ENCODE data around the gene SLC9A8. TPM values are rescaled to one million over a fixed set of nuclear protein-coding genes. Genes with fewer than 3 reads are reported as not detected.
"Not testable (repeated sequence)": the region's sequence is repeated elsewhere in the genome, so short reads cannot be mapped to it uniquely, and the experiment has no call there.

The SLC9A8 gene
- total and polyA plus RNA-seq, 12 donors, result 12.4 to 23.3 (median 17.5) TPM

- intact Hi-C loops (cut with DNase I), result no loop called here
- Histone ChIP-seq H3K27me3 (no peaks in the 10 kb centered on the region), H3K4me1 (replicated peaks in 1 of 2) (peaks cover 23 to 83% of the 10 kb centered on the region in 2 donors), H3K9me3 (replicated peaks in 1 of 3) (no peaks in the 10 kb centered on the region), H3K36me3 (replicated peaks in 1 of 2) (no peaks in the 10 kb centered on the region), H3K4me3 (no peak overlapping the region), H3K27ac (peak overlapping the region; percentile 48 to 91 (median 76))
- TF ChIP-seq CTCF (IDR thresholded peaks at IDR 0.05), result no peak
- no peak for TF ChIP-seq POLR2A (IDR thresholded peaks at IDR 0.05)
- 80 to 87% (median 83%) methylated on average over 5 of the region's 5 CpGs for WGBS, 4 donors
- DNase-seq, result no peak
These were observed 43.5 kb upstream of the SLC9A8 start for GRCh38 chr20:49769048-49769581.

- TF ChIP-seq CTCF (IDR thresholded peaks at IDR 0.05) (no peak), POLR2A (IDR thresholded peaks at IDR 0.05) (no peak)
- no peak overlapping the region for H3K4me3 ChIP-seq
- peak overlapping the region in 4 of 5 donors; percentile 12 to 80 (median 72) for H3K27ac ChIP-seq
- H3K4me1 ChIP-seq (replicated peaks in 1 of 2), result peaks cover 31 to 89% of the 10 kb centered on the region in 2 donors
- H3K27me3 ChIP-seq, result no peaks in the 10 kb centered on the region
- no peaks in the 10 kb centered on the region for H3K36me3 ChIP-seq (replicated peaks in 1 of 2)
- intact Hi-C loops (cut with DNase I), result no loop called here
- no peak for DNase-seq
- H3K9me3 ChIP-seq (replicated peaks in 1 of 3), result no peaks in the 10 kb centered on the region
- 93 to 100% (median 98%) methylated on average over 1 of the region's 1 CpG for WGBS, 4 donors
These were observed 42.0 kb upstream of the SLC9A8 start for GRCh38 chr20:49770634-49771033.

GRCh38 chr20:49774213-49774612 is 38.4 kb upstream of the SLC9A8 start:
- DNase-seq; intact Hi-C loops (cut with DNase I); H3K4me3 ChIP-seq; H3K9me3 ChIP-seq (replicated peaks in 1 of 3); H3K27me3 ChIP-seq; H3K36me3 ChIP-seq (replicated peaks in 1 of 2): not testable (repeated sequence)
- 88 to 94% (median 91%) methylated on average over 8 of the region's 8 CpGs for WGBS, 4 donors
- peaks cover 24 to 68% of the 10 kb centered on the region in 2 donors for H3K4me1 ChIP-seq (replicated peaks in 1 of 2)
- H3K27ac ChIP-seq, result peak overlapping the region in 4 of 5 donors; percentile 45 to 87 (median 77)

- no peaks in the 10 kb centered on the region for H3K9me3 ChIP-seq (replicated peaks in 1 of 3)
- intact Hi-C loops (cut with DNase I), result no loop called here
- H3K27me3 ChIP-seq, result no peaks in the 10 kb centered on the region
- no peaks in the 10 kb centered on the region for H3K36me3 ChIP-seq (replicated peaks in 1 of 2)
- 11 to 38% (median 18%) methylated on average over 4 to 5 of the region's 5 CpGs for WGBS, 4 donors
- H3K27ac ChIP-seq, result peak overlapping the region; percentile 72 to 87 (median 84)
- H3K4me3 ChIP-seq, result no peak overlapping the region
- peak; percentile 84 to 97 (median 94) for DNase-seq
- TF ChIP-seq CTCF (IDR thresholded peaks at IDR 0.05), result no peak
- TF ChIP-seq POLR2A (IDR thresholded peaks at IDR 0.05), result peak in 1 of 2 donors; percentile 63
- H3K4me1 ChIP-seq (replicated peaks in 1 of 2), result peaks cover 27 to 58% of the 10 kb centered on the region in 2 donors
These were observed 37.4 kb upstream of the SLC9A8 start for GRCh38 chr20:49775229-49775693.

GRCh38 chr20:49779972-49780371 is 32.7 kb upstream of the SLC9A8 start:
- Histone ChIP-seq H3K9me3 (replicated peaks in 1 of 3) (no peaks in the 10 kb centered on the region), H3K36me3 (replicated peaks in 1 of 2) (no peaks in the 10 kb centered on the region), H3K4me1 (replicated peaks in 1 of 2) (peaks cover 31 to 35% of the 10 kb centered on the region in 2 donors), H3K27ac (peak overlapping the region in 1 of 5 donors; percentile 37), H3K27me3 (no peaks in the 10 kb centered on the region), H3K4me3 (no peak overlapping the region)
- intact Hi-C loops (cut with DNase I), result no loop called here
- no peak for DNase-seq
- TF ChIP-seq POLR2A (IDR thresholded peaks at IDR 0.05) (no peak), CTCF (IDR thresholded peaks at IDR 0.05) (no peak)
- 95 to 100% (median 98%) methylated on average over 1 of the region's 1 CpG for WGBS, 4 donors

Measured in adrenal gland (tissue), 12 donors.